IMR-90 (cell line): ENCODE results near the gene MAGI1. TPM values are rescaled to one million over a fixed set of nuclear protein-coding genes. Genes with fewer than 3 reads are reported as not detected.

Source experiments
- ATAC-seq: fragments of 200-7000 bp; cut with Tn5 transposase; 2 replicates; pipeline ENCODE4 v1.9.1; 2020; ENCODE audit warnings: low read depth, mild to moderate bottlenecking, moderate library complexity
- BruUV-seq: library from RNA; stranded (reverse); fragments of 400-500 nt; replicated peaks from 2 replicates; lab custom pipeline; 2021; lab: Mats Ljungman, UMichigan
- CTCF ChIA-PET: fragments of 300-600 bp; formaldehyde crosslinking; extraction: SDS; loops from one replicate; lab custom pipeline; 2021; ENCODE audit warnings: antibody characterized with exemption; lab: Yijun Ruan, JAX
- POLR2A ChIA-PET: fragments of 300-600 bp; sonication (Branson Sonifier 250); formaldehyde crosslinking; loops from one replicate; lab custom pipeline; 2022; ENCODE audit warnings: antibody characterized with exemption; ENCODE audit not compliant: unreplicated experiment; lab: Charles Lee
- DNase-seq: peaks from one replicate; pipeline ENCODE4 v3.0.0; 2013
- H2AFZ ChIP-seq: replicated peaks from 2 replicates; pipeline ENCODE3; 2013; ENCODE audit warnings: low read length, mild to moderate bottlenecking; ENCODE audit not compliant: poor library complexity
- H2AK5ac ChIP-seq: 2 replicates; pipeline ENCODE4 v1.6.1; 2013; ENCODE audit warnings: low read depth, low read length, inconsistent platforms
- H2AK9ac ChIP-seq: replicated peaks from 2 replicates; pipeline ENCODE3; 2013; ENCODE audit warnings: mild to moderate bottlenecking, low read depth, low read length, moderate library complexity; ENCODE audit not compliant: poor library complexity
- H2BK120ac ChIP-seq: 2 replicates; pipeline ENCODE4 v1.6.1; 2013; ENCODE audit warnings: low read depth, low read length, inconsistent platforms
- H2BK15ac ChIP-seq: 3 replicates; pipeline ENCODE4 v1.6.1; 2013; ENCODE audit warnings: low read depth, low read length, inconsistent platforms
- H2BK20ac ChIP-seq: 2 replicates; pipeline ENCODE4 v1.6.1; 2013; ENCODE audit warnings: low read depth, mild to moderate bottlenecking, inconsistent platforms, low read length, moderate library complexity
- H2BK5ac ChIP-seq: 2 replicates; pipeline ENCODE4 v1.6.1; 2013; ENCODE audit warnings: mild to moderate bottlenecking, low read depth, low read length, inconsistent platforms; ENCODE audit not compliant: poor library complexity, severe bottlenecking
- H3K14ac ChIP-seq: replicated peaks from 2 replicates; pipeline ENCODE4 v1.6.1; 2013; ENCODE audit warnings: low read depth, low read length, inconsistent platforms
- H3K18ac ChIP-seq: 2 replicates; pipeline ENCODE4 v1.6.1; 2013; ENCODE audit warnings: low read depth, low read length, control low read depth
- H3K23ac ChIP-seq: 2 replicates; pipeline ENCODE4 v1.6.1; 2013; ENCODE audit warnings: low read depth, low read length, inconsistent platforms
- H3K27ac ChIP-seq: 2 replicates; pipeline ENCODE4 v1.5.1; 2013; ENCODE audit warnings: mild to moderate bottlenecking, control low read depth, low read length; ENCODE audit not compliant: insufficient read depth
- H3K27me3 ChIP-seq: 2 replicates; pipeline ENCODE4 v1.6.1; 2013; ENCODE audit warnings: low read length; ENCODE audit not compliant: control insufficient read depth, insufficient read depth
- H3K36me3 ChIP-seq: 2 replicates; pipeline ENCODE4 v1.6.1; 2013; ENCODE audit warnings: low read length, mixed read lengths; ENCODE audit not compliant: control insufficient read depth, insufficient read depth
- H3K4ac ChIP-seq: 2 replicates; pipeline ENCODE4 v1.6.1; 2013; ENCODE audit warnings: low read depth, low read length, inconsistent platforms
- H3K4me1 ChIP-seq: 2 replicates; pipeline ENCODE4 v1.6.1; 2013; ENCODE audit warnings: low read length, mixed read lengths; ENCODE audit not compliant: control insufficient read depth, insufficient read depth
- H3K4me2 ChIP-seq: 2 replicates; pipeline ENCODE4 v1.6.1; 2013; ENCODE audit warnings: low read depth, mild to moderate bottlenecking, control low read depth, low read length, moderate library complexity
- H3K4me3 ChIP-seq: 2 replicates; pipeline ENCODE4 v1.5.1; 2013; ENCODE audit warnings: low read depth, mild to moderate bottlenecking, control low read depth, low read length, moderate library complexity; ENCODE audit not compliant: insufficient read depth
- H3K56ac ChIP-seq: 2 replicates; pipeline ENCODE4 v1.6.1; 2013; ENCODE audit warnings: low read length, inconsistent platforms; ENCODE audit not compliant: insufficient read depth; ENCODE audit errors: extremely low read depth
- H3K79me1 ChIP-seq, 2 experiments: 2 replicates each; pipeline ENCODE4 v1.6.1; 2013; ENCODE audit warnings: low read length in 2 of 2, inconsistent platforms in 1 of 2, low read depth in 1 of 2
- H3K9ac ChIP-seq: 2 replicates; pipeline ENCODE4 v1.6.1; 2013; ENCODE audit warnings: low read depth, low read length, control low read depth
- H3K9me1 ChIP-seq: 2 replicates; pipeline ENCODE4 v1.6.1; 2013; ENCODE audit warnings: low read length, inconsistent platforms; ENCODE audit not compliant: insufficient read depth
- H3K9me3 ChIP-seq: 2 replicates; pipeline ENCODE4 v1.6.1; 2013; ENCODE audit warnings: low read length; ENCODE audit not compliant: control insufficient read depth, insufficient read depth
- H4K20me1 ChIP-seq: 2 replicates; pipeline ENCODE4 v1.6.1; 2013; ENCODE audit warnings: low read length, inconsistent platforms; ENCODE audit not compliant: insufficient read depth
- H4K5ac ChIP-seq: 2 replicates; pipeline ENCODE4 v1.6.1; 2013; ENCODE audit warnings: mild to moderate bottlenecking, low read depth, low read length, control low read depth
- H4K8ac ChIP-seq, 2 experiments: 2 replicates each; pipeline ENCODE4 v1.6.1; 2013; ENCODE audit warnings: low read depth in 2 of 2, low read length in 2 of 2, control low read depth in 1 of 2, inconsistent platforms in 1 of 2
- H4K91ac ChIP-seq: 2 replicates; pipeline ENCODE4 v1.6.1; 2013; ENCODE audit warnings: low read depth, low read length, inconsistent platforms; ENCODE audit not compliant: insufficient read depth
- BHLHE40 ChIP-seq: fragments of 150-350 bp; IDR thresholded peaks from 2 replicates; pipeline ENCODE4 v1.6.1; 2016; ENCODE audit warnings: mild to moderate bottlenecking, low read depth, low read length
- CEBPB ChIP-seq: IDR thresholded peaks from 2 replicates; pipeline ENCODE4 v1.6.1; 2012; ENCODE audit warnings: low read depth, low read length, improper control_type of control experiment
- CHD1 ChIP-seq: IDR thresholded peaks from 2 replicates; pipeline ENCODE4 v1.6.1; 2012; ENCODE audit warnings: low read depth, low read length, improper control_type of control experiment
- FOS ChIP-seq: fragments of 150-350 bp; IDR thresholded peaks from 2 replicates; pipeline ENCODE4 v1.6.1; 2016; ENCODE audit warnings: low read depth, low read length
- MAFK ChIP-seq: IDR thresholded peaks from 2 replicates; pipeline ENCODE4 v1.6.1; 2012; ENCODE audit warnings: low read depth, low read length, improper control_type of control experiment
- MAZ ChIP-seq: IDR thresholded peaks from 2 replicates; pipeline ENCODE4 v1.6.1; 2012; ENCODE audit warnings: low read depth, mild to moderate bottlenecking, low read length, improper control_type of control experiment, moderate library complexity, borderline replicate concordance
- MXI1 ChIP-seq: IDR thresholded peaks from 2 replicates; pipeline ENCODE4 v1.6.1; 2012; ENCODE audit warnings: low read depth, mild to moderate bottlenecking, low read length, moderate library complexity, borderline replicate concordance
- NFE2L2 ChIP-seq: fragments of 150-350 bp; IDR thresholded peaks from 2 replicates; pipeline ENCODE4 v1.6.1; 2016; ENCODE audit warnings: low read depth, mild to moderate bottlenecking, low read length
- POLR2A ChIP-seq: IDR thresholded peaks from 2 replicates; pipeline ENCODE4 v1.6.1; 2012; ENCODE audit warnings: mild to moderate bottlenecking, low read depth, low read length
- RAD21 ChIP-seq: IDR thresholded peaks from 2 replicates; pipeline ENCODE4 v1.6.1; 2012; ENCODE audit warnings: low read length, improper control_type of control experiment
- RCOR1 ChIP-seq: IDR thresholded peaks from 2 replicates; pipeline ENCODE4 v1.6.1; 2012; ENCODE audit warnings: mild to moderate bottlenecking, low read length, improper control_type of control experiment; ENCODE audit not compliant: insufficient replicate concordance
- RFX5 ChIP-seq: IDR thresholded peaks from 2 replicates; pipeline ENCODE4 v1.8.0; 2012; ENCODE audit warnings: low read depth, mild to moderate bottlenecking, low read length, moderate library complexity
- SMC3 ChIP-seq: fragments of 150-350 bp; IDR thresholded peaks from 2 replicates; pipeline ENCODE4 v1.6.1; 2016; ENCODE audit warnings: low read depth, mild to moderate bottlenecking, antibody characterized with exemption, low read length, moderate library complexity
- WGBS, 2 experiments: methylation state at CpG; one replicate each; pipeline versions ENCODE4 v1.1.5 to v1.1.7; 2013; ENCODE audit warnings: missing lambda C conversion rate in 2 of 2; ENCODE audit not compliant: insufficient read length in 1 of 2; ENCODE audit errors: extremely low coverage in 2 of 2; 5-methylcytosine and 5-hydroxymethylcytosine counted together
- dilution Hi-C: fragments of 300-500 bp; cut with HindIII; formaldehyde crosslinking; loops from one replicate; pipeline ENCODE4 v1.14.3; 2018; ENCODE audit warnings: low sequenced_read_pairs; ENCODE audit not compliant: unreplicated experiment
- in situ Hi-C: fragments of 300-500 bp; cut with MboI; formaldehyde crosslinking; loops from 3 replicates; pipeline ENCODE4 v1.14.3; 2019; ENCODE audit warnings: low sequenced_read_pairs, inconsistent platforms, mixed read lengths
- intact Hi-C: fragments of 100-400 bp; cut with micrococcal nuclease; formaldehyde crosslinking; loops from 2 replicates; pipeline ENCODE4 v1.10.0; 2022
- polyA plus RNA-seq, 3 experiments: library from polyadenylated mRNA; depleted of rRNA; stranded (reverse); fragments of >200 nt; gene quantifications; 2 replicates each; pipeline ENCODE4 v1.2.3, GENCODE V29; 2012; ENCODE audit warnings: low replicate concordance in 1 of 3
- total RNA-seq: library from RNA; depleted of rRNA; stranded (reverse); fragments of >200 nt; gene quantifications from 2 replicates; pipeline ENCODE4 v1.2.3, GENCODE V29; 2012
- TF ChIP-seq, protein P1 (sequence below): fragments of 150-350 bp; IDR thresholded peaks from 2 replicates; pipeline ENCODE4 v1.6.1; 2017; ENCODE audit warnings: mild to moderate bottlenecking, antibody characterized with exemption, low read length, low read depth

The MAGI1 gene
- total and polyA plus RNA-seq, 2 of the 4 experiments (the other 2 are of a cell fraction): 14.5 to 24.2 TPM

DNA sequence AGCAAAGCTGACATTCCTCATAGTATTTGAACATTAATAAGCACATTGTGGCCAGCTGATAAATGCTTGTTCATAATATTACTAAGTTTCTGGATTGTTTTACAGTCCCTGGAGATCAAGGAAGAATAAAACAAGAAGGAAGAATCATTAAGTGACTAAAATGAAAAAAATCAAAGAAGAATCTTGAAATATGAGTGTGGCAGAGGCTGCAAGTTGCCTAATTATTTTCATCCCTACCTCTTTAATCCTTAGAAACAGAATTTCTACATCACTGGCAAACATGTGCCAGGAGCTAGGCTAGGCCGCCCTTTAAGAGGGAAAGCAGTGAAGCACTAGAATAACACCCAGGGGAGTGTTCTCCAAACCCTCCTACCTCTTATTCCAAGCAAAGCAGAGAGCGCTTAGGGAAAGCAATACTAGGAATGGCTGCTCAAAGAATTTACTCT lies 98.9 kb downstream of the MAGI1 start:
- H3K27me3 ChIP-seq: no peaks in the 10 kb centered on the region
- POLR2A ChIA-PET: no interaction called here
- H2BK20ac ChIP-seq: no peak overlapping the region
- ATAC-seq (no peak), DNase-seq (no peak)
- no peak overlapping the region for H4K5ac ChIP-seq
- no peak overlapping the region for H3K9ac ChIP-seq
- TF ChIP-seq POLR2A (no peak), NFE2L2 (no peak), CHD1 (no peak), MAFK (no peak), MXI1 (no peak), MAZ (no peak), RFX5 (no peak), SMC3 (no peak), CEBPB (no peak), BHLHE40 (no peak), RCOR1 (no peak), FOS (no peak), RAD21 (no peak)
- TF ChIP-seq, protein P1, sequence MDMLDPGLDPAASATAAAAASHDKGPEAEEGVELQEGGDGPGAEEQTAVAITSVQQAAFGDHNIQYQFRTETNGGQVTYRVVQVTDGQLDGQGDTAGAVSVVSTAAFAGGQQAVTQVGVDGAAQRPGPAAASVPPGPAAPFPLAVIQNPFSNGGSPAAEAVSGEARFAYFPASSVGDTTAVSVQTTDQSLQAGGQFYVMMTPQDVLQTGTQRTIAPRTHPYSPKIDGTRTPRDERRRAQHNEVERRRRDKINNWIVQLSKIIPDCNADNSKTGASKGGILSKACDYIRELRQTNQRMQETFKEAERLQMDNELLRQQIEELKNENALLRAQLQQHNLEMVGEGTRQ: no peak
- H3K4me2 ChIP-seq: no peak overlapping the region
- CTCF ChIA-PET: no interaction called here
- no peaks in the 10 kb centered on the region for H3K9me3 ChIP-seq
- in situ Hi-C loops: no loop called here
- dilution Hi-C loops: no loop called here
- no peak overlapping the region for H2AK5ac ChIP-seq
- no peak overlapping the region for H3K14ac ChIP-seq
- no peak overlapping the region for H3K4ac ChIP-seq
- H4K8ac ChIP-seq: no peak overlapping the region; a peak in 1 of 4 replicates
- H4K20me1 ChIP-seq: no peaks in the 10 kb centered on the region; the same call in 1 of the 2 replicates
- no peak overlapping the region for H2AFZ ChIP-seq
- no peak overlapping the region for H4K91ac ChIP-seq
- H3K9me1 ChIP-seq: peaks cover 4% of the 10 kb centered on the region; the same call in 1 of the 2 replicates
- no peak overlapping the region for H3K23ac ChIP-seq
- H2BK15ac ChIP-seq: no peak overlapping the region
- no peak overlapping the region for H3K4me3 ChIP-seq
- H2AK9ac ChIP-seq: no peak overlapping the region
- intact Hi-C loops: no loop called here
- no peak overlapping the region for H3K18ac ChIP-seq
- H2BK5ac ChIP-seq: no peak overlapping the region
- BruUV-seq: no TSS peak
- H3K56ac ChIP-seq: no peak overlapping the region
- H2BK120ac ChIP-seq: no peak overlapping the region
- no CpG with 5 or more reads among the region's 2 CpGs for WGBS, 2 experiments
- H3K4me1 ChIP-seq: peaks cover 2% of the 10 kb centered on the region; the same call in 1 of the 2 replicates
- H3K27ac ChIP-seq: no peak overlapping the region
- no peaks in the 10 kb centered on the region for H3K36me3 ChIP-seq
- H3K79me1 ChIP-seq: peaks cover 29 to 57% of the 10 kb centered on the region in 2 experiments
